GM21717 (cell line): Measurements from ENCODE around the gene CFAP20.

Experiments
- ATAC-seq: cut with Tn5 transposase; IDR thresholded peaks from one replicate; pipeline ENCODE4 v1.9.1; 2021; ENCODE audit warnings: mild to moderate bottlenecking, moderate library complexity; ENCODE audit not compliant: unreplicated experiment

CFAP20 gene

GRCh38 chr16:58125781-58126335 lies 3.3 kb downstream of the CFAP20 start:
- no peak for ATAC-seq

GRCh38 chr16:58125041-58125440 lies 4.1 kb downstream of the CFAP20 start:
- no peak for ATAC-seq

DNA sequence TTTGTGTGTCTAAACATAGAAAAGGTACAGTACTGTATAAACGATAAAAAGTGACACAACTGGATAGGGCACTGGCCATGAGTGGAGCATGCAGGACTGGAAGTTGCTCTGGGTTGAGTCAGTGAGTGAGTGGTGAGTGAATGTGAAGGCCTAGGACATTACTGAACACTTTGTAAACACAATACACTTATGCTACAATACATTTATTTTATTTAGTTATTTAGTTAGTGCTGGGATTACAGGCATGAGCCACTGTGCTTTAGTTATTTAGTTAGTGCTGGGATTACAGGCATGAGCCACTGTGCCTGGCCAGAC lies 4.6 kb downstream of the CFAP20 start:
- no peak for ATAC-seq

DNA sequence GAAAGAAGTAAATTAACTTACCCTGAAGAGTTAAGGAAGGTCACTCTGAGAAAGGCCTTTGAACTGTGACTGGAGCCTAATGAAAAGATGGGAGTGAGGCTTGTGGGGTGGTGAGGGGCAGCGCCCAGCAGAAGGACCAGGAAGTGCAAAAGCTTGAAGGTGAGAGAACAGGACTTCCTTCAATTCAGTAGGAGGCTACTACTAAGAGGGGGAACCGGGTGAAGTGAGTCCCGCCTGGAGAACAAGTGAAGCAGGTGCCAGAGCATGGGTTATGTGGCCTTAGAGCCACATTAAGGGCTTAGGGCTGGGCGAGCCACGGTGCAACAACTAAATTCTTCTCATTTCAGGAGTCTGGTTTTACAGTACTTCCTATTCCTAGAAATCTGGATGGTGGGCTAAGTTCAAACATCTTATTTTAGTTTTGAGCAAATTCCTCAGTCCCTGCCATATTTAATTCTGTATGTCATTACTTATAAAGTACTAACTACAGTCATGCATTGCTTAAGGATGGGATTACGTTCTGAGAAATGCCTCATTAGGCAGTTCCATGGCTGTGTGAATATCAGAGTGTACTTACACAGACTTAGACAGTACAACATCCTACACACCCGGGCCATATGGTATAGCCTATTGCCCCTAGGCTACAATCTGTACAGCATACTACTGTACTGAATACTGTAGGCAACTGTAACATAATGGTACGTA lies 5.1 kb downstream of the CFAP20 start:
- ATAC-seq: no peak

GRCh38 chr16:58121132-58121531 lies 8.0 kb downstream of the CFAP20 start:
- ATAC-seq: no peak

DNA sequence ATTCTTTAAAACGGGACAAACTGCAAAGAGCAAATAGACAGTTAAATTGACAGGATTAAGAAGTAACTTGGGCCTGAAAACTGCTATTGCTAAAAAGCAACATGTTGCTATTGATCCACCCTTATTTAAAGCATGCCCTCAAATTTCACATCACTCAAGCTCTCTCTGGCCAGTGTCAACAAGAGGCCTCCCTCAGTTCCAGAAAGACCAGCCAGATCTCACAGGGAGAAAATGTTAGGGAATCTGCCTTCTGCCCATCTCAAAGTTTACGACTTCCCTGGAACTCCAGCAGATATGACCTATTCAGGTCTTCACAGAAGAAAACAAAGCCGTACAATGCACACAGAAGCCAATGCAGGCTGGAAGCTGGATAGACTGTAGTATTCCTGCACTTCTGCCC lies 8.9 kb downstream of the CFAP20 start:
- ATAC-seq: no peak

DNA sequence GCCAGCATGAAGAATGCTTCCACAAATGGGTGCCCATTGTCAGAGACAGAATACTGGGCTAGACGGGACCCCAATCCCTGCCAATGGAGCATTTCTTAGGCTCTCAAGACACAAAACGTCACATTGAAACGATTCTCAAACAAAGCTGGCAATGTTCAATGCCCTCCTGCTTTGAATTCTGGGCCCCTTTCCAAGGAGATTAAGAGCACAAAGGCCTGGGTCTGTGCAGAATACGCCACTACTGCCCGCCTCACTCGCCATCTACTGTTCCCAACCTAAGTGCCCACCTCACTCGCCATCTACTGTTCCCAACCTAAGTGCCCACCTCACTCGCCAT lies 9.7 kb downstream of the CFAP20 start:
- no peak for ATAC-seq

DNA sequence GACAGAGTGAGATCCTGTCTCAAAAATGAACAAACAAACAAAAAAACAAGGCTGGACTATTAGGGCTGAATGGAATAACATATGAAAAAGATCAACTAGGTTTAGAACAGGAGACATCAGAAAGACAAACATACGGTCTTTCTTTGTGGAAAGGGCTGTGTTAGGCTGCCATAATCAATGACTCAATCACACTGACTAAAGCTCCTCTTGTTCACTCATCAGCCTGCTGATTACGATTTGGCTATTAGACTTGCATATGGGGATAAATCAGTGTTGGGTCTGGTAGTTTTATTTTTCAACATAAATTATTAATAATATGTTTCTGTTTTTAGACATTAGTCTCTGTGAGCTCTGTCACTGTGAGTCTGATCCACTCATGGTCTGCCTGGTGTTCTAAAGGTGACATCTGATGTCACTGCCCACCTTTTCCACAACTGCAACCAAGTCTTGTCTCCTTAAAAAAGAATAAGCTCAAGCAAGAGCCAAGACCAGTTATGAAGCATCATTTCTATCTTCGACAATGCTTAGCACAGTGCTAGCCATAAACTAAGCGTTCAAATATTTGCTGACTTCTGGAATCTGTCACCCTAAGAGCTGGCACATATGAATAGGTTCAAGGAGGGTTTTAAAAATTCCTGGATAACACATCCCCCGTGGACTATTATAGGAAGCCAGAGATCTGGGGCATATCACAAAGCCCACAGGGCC lies 10.2 kb downstream of the CFAP20 start:
- ATAC-seq: no peak

DNA sequence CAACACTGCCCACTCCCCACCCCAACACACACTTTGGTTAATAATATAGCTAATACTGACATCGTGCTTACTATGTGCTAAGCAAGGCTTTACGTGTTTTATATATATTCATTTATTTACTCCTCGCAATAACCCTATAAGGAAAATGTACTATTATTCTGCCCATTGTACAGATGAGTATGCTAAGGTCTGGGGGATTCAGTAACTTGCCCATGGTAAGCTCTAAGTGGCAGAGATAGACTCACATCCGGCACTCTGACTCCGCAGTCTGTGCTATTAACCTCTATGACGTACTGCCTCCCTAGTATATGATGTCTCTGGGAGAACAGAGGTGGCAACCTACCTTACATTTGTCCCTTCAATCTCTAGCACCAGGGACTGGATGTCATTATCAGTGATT lies 12.7 kb downstream of the CFAP20 start:
- ATAC-seq: no peak

DNA sequence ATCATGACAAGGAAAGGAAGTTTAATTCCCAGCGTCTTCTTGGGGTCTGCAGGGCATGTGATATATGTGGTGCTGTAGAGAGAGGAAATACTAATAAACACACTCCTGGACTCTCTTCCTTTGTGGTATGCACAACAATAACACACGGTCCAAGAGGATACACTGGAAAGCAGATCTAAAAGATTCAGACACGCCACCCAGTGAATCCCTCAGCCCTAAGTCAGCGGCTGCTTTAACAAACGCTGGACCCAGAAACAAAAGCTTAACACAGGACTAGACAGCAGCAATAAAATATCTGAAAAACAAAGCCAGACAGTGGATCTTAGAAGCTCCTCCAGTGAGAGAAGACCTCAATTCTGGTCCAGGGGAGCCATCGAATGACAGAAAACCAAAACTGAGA lies 13.1 kb downstream of the CFAP20 start:
- no peak for ATAC-seq

- no peak for ATAC-seq
These were observed 14.1 kb downstream of the CFAP20 start for GRCh38 chr16:58114827-58115825.

DNA sequence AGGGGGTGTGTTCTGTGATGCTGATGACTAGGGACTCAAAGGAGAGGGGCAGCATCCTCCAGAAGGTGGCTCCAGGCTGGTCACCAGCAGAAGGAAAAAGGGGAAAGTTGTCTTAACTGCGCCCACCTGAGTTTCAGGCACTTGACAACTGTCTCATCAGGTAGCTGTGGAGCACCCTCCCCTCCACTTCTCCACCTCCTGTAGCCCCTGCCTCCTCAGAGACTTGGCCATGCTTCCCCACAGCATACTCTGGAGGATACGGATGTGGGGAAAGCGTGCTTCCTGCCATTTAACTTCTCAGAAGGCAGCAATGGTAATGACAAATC lies 17.9 kb downstream of the CFAP20 start:
- no peak for ATAC-seq

GRCh38 chr16:58110571-58111301 lies 18.4 kb downstream of the CFAP20 start:
- ATAC-seq: no peak

GRCh38 chr16:58109881-58110280 lies 19.3 kb downstream of the CFAP20 start:
- no peak for ATAC-seq

DNA sequence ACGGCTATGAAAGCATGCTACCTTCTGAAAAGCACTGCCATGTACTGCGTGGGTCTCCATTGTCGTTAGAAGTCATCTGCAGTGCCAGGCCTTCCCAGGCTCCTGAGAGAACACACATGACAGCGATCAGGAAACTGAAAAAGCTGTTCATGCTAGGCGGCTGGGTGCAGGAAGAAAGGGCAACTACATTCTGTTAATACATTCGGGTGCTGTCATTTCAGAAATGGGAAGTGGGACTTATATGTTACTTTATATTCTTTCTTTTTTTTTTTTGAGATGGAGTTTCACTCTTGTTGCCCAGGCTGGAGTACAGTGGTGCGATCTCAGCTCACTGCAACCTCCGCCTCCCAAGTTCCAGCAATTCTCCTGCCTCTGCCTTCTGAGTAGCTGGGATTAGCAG lies 19.9 kb downstream of the CFAP20 start:
- no peak for ATAC-seq

- ATAC-seq: no peak
These were observed 21.5 kb downstream of the CFAP20 start for GRCh38 chr16:58107709-58108108.

DNA sequence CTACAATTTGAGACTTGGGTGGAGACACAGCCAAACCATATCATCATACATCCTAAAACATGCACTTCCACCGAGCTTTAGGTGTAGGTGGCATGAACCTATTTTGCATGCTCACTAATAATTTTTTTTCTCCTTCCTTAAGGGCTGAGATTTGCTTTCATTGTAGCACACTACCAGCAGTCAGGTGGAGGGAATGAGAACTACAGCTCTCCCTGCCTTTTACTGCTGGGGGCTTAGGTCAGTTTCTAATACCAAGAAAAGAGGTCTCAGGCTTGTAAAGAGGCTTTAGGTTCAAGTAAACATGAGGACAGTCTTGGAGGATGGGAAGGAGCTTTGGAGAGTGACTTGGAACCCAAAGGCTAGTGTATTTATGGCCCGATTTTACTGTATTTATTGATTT lies 22.0 kb downstream of the CFAP20 start:
- ATAC-seq: no peak

DNA sequence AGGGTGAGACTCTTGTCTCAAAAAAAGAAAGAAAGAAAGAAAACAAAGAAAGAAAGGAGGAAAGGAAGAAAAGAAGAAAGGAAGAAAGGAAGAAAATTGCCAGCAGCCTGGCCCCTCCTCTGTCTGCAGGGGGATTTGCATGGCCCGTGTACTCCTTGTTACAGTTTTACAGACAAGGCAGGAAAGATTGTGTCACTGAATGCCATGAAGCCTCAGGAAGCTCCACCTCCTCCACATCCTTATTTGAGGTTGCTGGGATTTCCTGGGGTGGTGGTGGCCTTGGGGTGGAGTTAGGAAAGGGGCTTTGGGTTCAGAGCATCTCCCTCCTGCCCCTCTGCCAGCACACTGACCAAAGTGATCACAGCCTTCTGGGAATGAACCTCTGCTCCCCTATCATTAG lies 23.6 kb downstream of the CFAP20 start:
- ATAC-seq: no peak

- ATAC-seq: no peak
These were observed 26.4 kb downstream of the CFAP20 start for GRCh38 chr16:58102665-58103392.

GRCh38 chr16:58099956-58100300 lies 29.3 kb downstream of the CFAP20 start:
- no peak for ATAC-seq
